Astrocyte (in vitro differentiated cells and primary cell): Measurements from ENCODE around the gene MEGF11.

ENCODE experiments used
- CTCF ChIP-seq: IDR thresholded peaks from 2 replicates; pipeline ENCODE4 v1.5.1; 2011; ENCODE audit warnings: low read depth, mild to moderate bottlenecking, inconsistent platforms, low read length, moderate library complexity; ENCODE audit not compliant: insufficient read depth
- EZH2 ChIP-seq: IDR thresholded peaks from 2 replicates; pipeline ENCODE4 v1.6.1; 2012; ENCODE audit warnings: mild to moderate bottlenecking, low read length, inconsistent platforms; ENCODE audit not compliant: insufficient read depth

GRCh38 chr15:66112388-66112787 lies 141.2 kb downstream of the MEGF11 start:
- TF ChIP-seq CTCF (no peak), EZH2 (no peak)
